Measurements from ENCODE around the gene MLN. TPM values are rescaled to one million over a fixed set of nuclear protein-coding genes. Genes with fewer than 3 reads are reported as not detected.

Gene MLN
- total and polyA plus RNA-seq, 2 of the 4 experiments (the other 2 are of a cell fraction) = not detected

DNA sequence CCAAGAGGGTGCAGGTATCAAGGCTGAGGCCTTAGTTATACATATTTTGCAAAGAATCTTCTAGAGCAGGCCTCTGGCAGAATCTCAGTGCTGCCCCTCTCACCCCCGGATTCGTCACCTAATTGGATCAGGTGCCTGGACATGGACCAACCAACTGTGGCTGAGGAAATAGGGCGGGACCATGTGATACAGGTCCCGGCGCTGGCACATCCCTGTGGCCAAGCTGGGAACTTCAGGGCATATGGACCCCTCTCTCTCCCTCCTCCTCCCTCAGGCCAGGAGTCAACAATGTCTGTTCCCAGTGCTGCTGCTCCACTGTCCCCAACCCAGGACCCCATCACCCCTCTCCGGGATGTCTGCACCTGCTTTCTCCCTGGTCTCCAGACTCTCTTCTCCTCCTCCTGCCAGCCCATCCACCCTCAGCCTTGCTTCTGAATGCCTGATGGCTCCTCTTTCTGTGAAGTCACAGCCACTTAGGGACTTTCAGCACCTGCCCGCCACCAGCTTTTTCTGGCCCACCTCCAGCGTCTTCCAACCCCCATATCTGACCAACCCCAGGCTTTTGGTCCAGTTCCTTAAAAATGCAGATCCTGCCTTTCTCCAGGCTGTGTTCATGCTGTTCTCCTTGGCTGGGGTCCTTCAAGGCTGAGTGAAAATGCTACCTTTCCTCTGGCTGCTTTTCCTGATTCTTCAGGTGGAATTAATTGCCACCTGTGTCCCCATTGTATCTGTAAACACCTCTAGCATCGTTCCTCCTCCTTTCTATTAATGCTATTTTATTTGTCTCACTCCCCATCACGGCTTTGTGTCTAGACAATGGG is 19.0 kb upstream of the MLN start (continued):
- TF ChIP-seq, protein P1, sequence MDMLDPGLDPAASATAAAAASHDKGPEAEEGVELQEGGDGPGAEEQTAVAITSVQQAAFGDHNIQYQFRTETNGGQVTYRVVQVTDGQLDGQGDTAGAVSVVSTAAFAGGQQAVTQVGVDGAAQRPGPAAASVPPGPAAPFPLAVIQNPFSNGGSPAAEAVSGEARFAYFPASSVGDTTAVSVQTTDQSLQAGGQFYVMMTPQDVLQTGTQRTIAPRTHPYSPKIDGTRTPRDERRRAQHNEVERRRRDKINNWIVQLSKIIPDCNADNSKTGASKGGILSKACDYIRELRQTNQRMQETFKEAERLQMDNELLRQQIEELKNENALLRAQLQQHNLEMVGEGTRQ (IDR thresholded peaks at IDR 0.05; ENCODE audit: low read depth, low read length) = peak; percentile 59; the same call in 1 of the 2 replicates
- TF ChIP-seq BHLHE40 (IDR thresholded peaks at IDR 0.05; ENCODE audit: low read depth, low read length) (no peak), SMC3 (IDR thresholded peaks at IDR 0.05; ENCODE audit: low read depth, low read length) (peak; percentile 28; the same call in 1 of the 2 replicates)
